GM13976 (cell line): ENCODE data around the gene ANO2.
"Not testable (repeated sequence)": the region's sequence is repeated elsewhere in the genome, so short reads cannot be mapped to it uniquely, and the experiment has no call there.

Experiments used
- DNase-seq: peaks from one replicate; pipeline ENCODE4 v3.0.0; 2012; ENCODE audit warnings: low spot score
- CTCF ChIP-seq: IDR thresholded peaks from 2 replicates; pipeline ENCODE4 v1.5.1; 2012; ENCODE audit warnings: borderline replicate concordance, mild to moderate bottlenecking; ENCODE audit not compliant: insufficient read depth; ENCODE audit errors: extremely low read depth, missing control alignments, control extremely low read depth
- in situ Hi-C: fragments of 300-500 bp; cut with MboI; formaldehyde crosslinking; loops from one replicate; pipeline ENCODE4 v1.12.0; 2022; ENCODE audit warnings: low sequenced_read_pairs, mixed read lengths, inconsistent platforms; ENCODE audit not compliant: unreplicated experiment

The ANO2 gene

GRCh38 chr12:5556033-5556614 lies 388.9 kb downstream of the ANO2 start:
- in situ Hi-C loops = no loop called here
- no peak for DNase-seq

GRCh38 chr12:5554711-5555110 lies 390.3 kb downstream of the ANO2 start:
- in situ Hi-C loops = no loop called here
- TF ChIP-seq CTCF = no peak
- DNase-seq = no peak

More at GRCh38 chr12:5556033-5556614, 388.9 kb downstream of the ANO2 start:
- TF ChIP-seq CTCF = peak; percentile 16

- no peak for DNase-seq
- in situ Hi-C loops = no loop called here
- TF ChIP-seq CTCF = no peak
Measured at GRCh38 chr12:5549011-5549410, 396.0 kb downstream of the ANO2 start.

GRCh38 chr12:5548152-5548943 lies 396.7 kb downstream of the ANO2 start:
- TF ChIP-seq CTCF = no peak
- in situ Hi-C loops = no loop called here
- no peak for DNase-seq

GRCh38 chr12:5546616-5547015 lies 398.4 kb downstream of the ANO2 start:
- TF ChIP-seq CTCF = no peak
- in situ Hi-C loops = no loop called here
- no peak for DNase-seq

GRCh38 chr12:5537771-5538170 lies 407.3 kb downstream of the ANO2 start:
- in situ Hi-C loops = no loop called here
- no peak for TF ChIP-seq CTCF
- no peak for DNase-seq

- in situ Hi-C loops, DNase-seq: not testable (repeated sequence)
Measured at GRCh38 chr12:5537026-5537615, 407.9 kb downstream of the ANO2 start.
